Body of pancreas (tissue), 4 donors: ENCODE results near the gene BCAT1. TPM values are rescaled to one million over a fixed set of nuclear protein-coding genes. Genes with fewer than 3 reads are reported as not detected.
A peak's percentile ranks its signal among the peaks of the same experiment; 100 is the strongest.

Source experiments
- ATAC-seq: fragments of 150-250 bp; one replicate; pipeline ENCODE4 v1.9.1; 2016
- DNase-seq, 4 donors: peaks; one replicate each; pipeline ENCODE4 v3.0.0-alpha.2; 2019
- H3K27ac ChIP-seq, 4 donors: fragments of 200-600 bp; sonication (generic); 1 replicate in 3 of 4; 2 replicates in 1 of 4; pipeline versions ENCODE4 v1.5.1 to v1.6.1; 2016 to 2019; ENCODE audit warnings: mild to moderate bottlenecking in 1 of 4, mixed read lengths in 1 of 4, moderate library complexity in 1 of 4
- H3K27me3 ChIP-seq, 2 donors: fragments of 200-600 bp; sonication (generic); one replicate each; pipeline ENCODE4 v1.6.0; 2016; ENCODE audit warnings: mild to moderate bottlenecking in 1 of 2
- H3K36me3 ChIP-seq, 2 donors: fragments of 200-600 bp; sonication (generic); replicated peaks in 1 of 2; 2 replicates each; pipeline ENCODE4 v1.5.1; 2016; ENCODE audit warnings: low read depth in 2 of 2; ENCODE audit not compliant: insufficient read depth in 1 of 2
- H3K4me1 ChIP-seq: fragments of 200-600 bp; sonication (generic); one replicate; pipeline ENCODE4 v1.6.0; 2016
- H3K4me3 ChIP-seq, 2 donors: fragments of 200-600 bp; sonication (generic); 1 replicate in 1 of 2; 2 replicates in 1 of 2; pipeline ENCODE4 v1.5.1; 2016 to 2019
- H3K9me3 ChIP-seq, 3 donors: fragments of 200-600 bp; sonication (generic); 1 replicate in 2 of 3; 2 replicates in 1 of 3; pipeline ENCODE4 v1.5.1; 2016
- POLR2A ChIP-seq, 3 donors: fragments of 450-650 bp; IDR thresholded peaks; one replicate each; pipeline ENCODE4 v1.6.1; 2016; ENCODE audit warnings: antibody characterized with exemption in 3 of 3, mild to moderate bottlenecking in 2 of 3
- WGBS, 2 donors: methylation state at CpG; one replicate each; pipeline ENCODE4 v1.1.5; 2017; 5-methylcytosine and 5-hydroxymethylcytosine counted together
- intact Hi-C: fragments of 100-400 bp; cut with DNase I; formaldehyde crosslinking; loops from one replicate; pipeline ENCODE4 v1.15.1; 2023
- total RNA-seq, 2 donors: library from RNA; depleted of rRNA; stranded (reverse); fragments of >200 nt; gene quantifications; one replicate each; pipeline ENCODE4 v1.1.0, GENCODE V29; 2016
- TF ChIP-seq, protein P1 (sequence below), 7 experiments: fragments of 450-650 bp in 4 of 7; fragments of 200-600 bp in 3 of 7; sonication (generic) in 3 of 7; IDR thresholded peaks; one replicate each; pipeline ENCODE4 v1.5.1; 2016 to 2019; ENCODE audit warnings: antibody characterized with exemption in 7 of 7

The BCAT1 gene
- total RNA-seq, 2 donors from 2014 or later = 30.0 to 59.7 TPM

DNA sequence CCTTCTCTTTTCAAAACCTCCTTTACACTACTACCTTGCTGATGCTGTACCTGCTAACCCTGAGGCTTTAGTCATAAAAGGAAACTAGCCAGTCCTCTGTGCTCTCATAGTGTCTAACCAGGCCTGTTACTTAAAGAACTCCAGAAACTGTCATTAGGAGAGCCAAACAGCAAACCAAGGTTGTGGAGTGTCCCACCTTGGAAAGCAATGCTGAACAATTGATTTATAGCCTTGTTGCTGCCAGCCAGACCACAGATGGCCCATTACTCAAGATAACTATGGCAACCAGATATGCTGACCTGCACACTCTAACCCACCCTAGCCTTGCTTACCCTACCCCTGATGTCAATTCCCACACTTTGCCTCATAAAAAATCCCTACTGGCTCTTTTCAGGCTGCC lies 26.5 kb upstream of the BCAT1 start:
- ATAC-seq = peak; percentile 74
- H3K36me3 ChIP-seq = no peaks in the 10 kb centered on the region
- no peaks in the 10 kb centered on the region for H3K9me3 ChIP-seq
- intact Hi-C loops = no loop called here
- peaks cover 12% of the 10 kb centered on the region for H3K4me1 ChIP-seq
- H3K27me3 ChIP-seq = no peaks in the 10 kb centered on the region
- TF ChIP-seq, protein P1, sequence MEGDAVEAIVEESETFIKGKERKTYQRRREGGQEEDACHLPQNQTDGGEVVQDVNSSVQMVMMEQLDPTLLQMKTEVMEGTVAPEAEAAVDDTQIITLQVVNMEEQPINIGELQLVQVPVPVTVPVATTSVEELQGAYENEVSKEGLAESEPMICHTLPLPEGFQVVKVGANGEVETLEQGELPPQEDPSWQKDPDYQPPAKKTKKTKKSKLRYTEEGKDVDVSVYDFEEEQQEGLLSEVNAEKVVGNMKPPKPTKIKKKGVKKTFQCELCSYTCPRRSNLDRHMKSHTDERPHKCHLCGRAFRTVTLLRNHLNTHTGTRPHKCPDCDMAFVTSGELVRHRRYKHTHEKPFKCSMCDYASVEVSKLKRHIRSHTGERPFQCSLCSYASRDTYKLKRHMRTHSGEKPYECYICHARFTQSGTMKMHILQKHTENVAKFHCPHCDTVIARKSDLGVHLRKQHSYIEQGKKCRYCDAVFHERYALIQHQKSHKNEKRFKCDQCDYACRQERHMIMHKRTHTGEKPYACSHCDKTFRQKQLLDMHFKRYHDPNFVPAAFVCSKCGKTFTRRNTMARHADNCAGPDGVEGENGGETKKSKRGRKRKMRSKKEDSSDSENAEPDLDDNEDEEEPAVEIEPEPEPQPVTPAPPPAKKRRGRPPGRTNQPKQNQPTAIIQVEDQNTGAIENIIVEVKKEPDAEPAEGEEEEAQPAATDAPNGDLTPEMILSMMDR (IDR thresholded peaks at IDR 0.05) = no peak
- TF ChIP-seq POLR2A (IDR thresholded peaks at IDR 0.05) = no peak
- DNase-seq = peak in 2 of 4 donors; percentile 24 to 30
- peak overlapping the region; percentile 9 to 58 (median 52) for H3K27ac ChIP-seq
- H3K4me3 ChIP-seq = no peak overlapping the region

DNA sequence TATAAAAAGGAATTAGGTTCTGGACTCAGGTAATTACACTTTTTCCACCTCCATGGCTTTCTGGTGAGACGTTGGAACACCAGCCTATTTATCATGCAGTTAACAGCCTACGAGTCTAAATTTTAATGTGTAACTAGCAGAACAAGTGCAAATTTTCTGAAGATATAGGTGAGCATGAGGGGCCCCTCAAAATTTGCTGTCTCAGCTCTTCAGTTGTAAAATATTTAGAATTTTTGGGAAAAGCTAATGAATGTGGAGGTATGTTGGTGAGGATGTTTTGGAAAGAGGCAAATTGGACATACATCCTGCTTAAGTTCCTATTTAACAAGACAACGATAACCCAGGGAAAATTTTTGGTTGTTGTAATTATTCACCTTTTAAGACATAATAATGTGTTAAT lies 25.3 kb upstream of the BCAT1 start:
- Histone ChIP-seq H3K36me3 (no peaks in the 10 kb centered on the region), H3K4me3 (no peak overlapping the region), H3K9me3 (no peaks in the 10 kb centered on the region), H3K4me1 (peaks cover 12% of the 10 kb centered on the region), H3K27me3 (no peaks in the 10 kb centered on the region), H3K27ac (no peak overlapping the region)
- ATAC-seq (no peak), DNase-seq (no peak)
- no peak for TF ChIP-seq POLR2A (IDR thresholded peaks at IDR 0.05)
- TF ChIP-seq, protein P1 (IDR thresholded peaks at IDR 0.05) = no peak
- intact Hi-C loops = no loop called here
- WGBS, 2 donors = 57 to 67% methylated on average over 3 of the region's 3 CpGs

DNA sequence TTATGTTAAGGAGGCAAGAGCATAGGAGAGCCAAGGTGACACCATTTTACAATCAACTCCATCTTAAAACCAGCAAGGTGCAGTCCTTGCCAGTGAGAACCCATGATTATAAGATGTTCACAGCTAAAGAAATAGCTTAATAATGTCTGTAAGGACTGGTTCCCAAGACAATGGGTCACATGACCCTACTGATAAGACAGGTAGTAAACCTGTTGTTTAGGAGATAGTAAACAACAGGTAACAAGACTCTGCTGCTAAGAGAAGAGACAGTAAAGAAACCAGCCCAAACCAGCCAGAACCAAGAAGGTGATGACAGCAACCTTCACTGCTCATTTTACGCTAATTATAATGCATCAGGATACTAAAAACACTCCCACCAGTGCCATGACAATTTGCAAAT lies 23.2 kb upstream of the BCAT1 start:
- no peak for ATAC-seq
- DNase-seq = no peak
- intact Hi-C loops = no loop called here
- Histone ChIP-seq H3K27ac (no peak overlapping the region), H3K27me3 (no peaks in the 10 kb centered on the region), H3K36me3 (no peaks in the 10 kb centered on the region), H3K9me3 (no peaks in the 10 kb centered on the region), H3K4me3 (no peak overlapping the region), H3K4me1 (peaks cover 12% of the 10 kb centered on the region)
- WGBS, 2 donors = 96 to 100% methylated on average over 1 of the region's 1 CpG
- no peak for TF ChIP-seq POLR2A (IDR thresholded peaks at IDR 0.05)
- TF ChIP-seq, protein P1 (IDR thresholded peaks at IDR 0.05) = no peak

DNA sequence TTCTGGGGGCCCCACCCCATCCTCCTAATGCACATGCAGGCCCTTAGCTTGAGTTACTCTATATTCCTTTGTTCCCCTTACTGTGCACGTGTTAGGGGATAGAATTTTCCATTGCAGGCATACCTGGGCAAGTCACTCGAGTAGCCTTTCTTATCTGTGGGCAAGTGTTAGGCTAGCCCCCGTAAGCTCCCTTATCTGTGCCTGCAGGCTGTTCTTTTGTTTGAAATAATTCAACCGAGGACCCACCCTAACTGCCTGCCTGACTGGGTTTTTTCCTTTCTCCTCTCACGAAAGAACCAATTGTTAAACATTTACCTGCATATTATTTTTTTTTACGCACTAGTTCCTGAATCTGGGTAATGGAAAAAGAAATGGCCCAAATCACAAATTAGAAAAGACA lies 21.3 kb upstream of the BCAT1 start:
- intact Hi-C loops = no loop called here
- no peaks in the 10 kb centered on the region for H3K9me3 ChIP-seq
- H3K4me1 ChIP-seq = peaks cover 3% of the 10 kb centered on the region
- ATAC-seq = no peak
- H3K27me3 ChIP-seq = no peaks in the 10 kb centered on the region
- WGBS, 2 donors = 76 to 81% methylated on average over 6 of the region's 6 CpGs
- H3K27ac ChIP-seq = no peak overlapping the region
- H3K36me3 ChIP-seq = no peaks in the 10 kb centered on the region
- DNase-seq = no peak
- no peak for TF ChIP-seq POLR2A (IDR thresholded peaks at IDR 0.05)
- TF ChIP-seq, protein P1 (IDR thresholded peaks at IDR 0.05) = no peak
- H3K4me3 ChIP-seq = no peak overlapping the region

DNA sequence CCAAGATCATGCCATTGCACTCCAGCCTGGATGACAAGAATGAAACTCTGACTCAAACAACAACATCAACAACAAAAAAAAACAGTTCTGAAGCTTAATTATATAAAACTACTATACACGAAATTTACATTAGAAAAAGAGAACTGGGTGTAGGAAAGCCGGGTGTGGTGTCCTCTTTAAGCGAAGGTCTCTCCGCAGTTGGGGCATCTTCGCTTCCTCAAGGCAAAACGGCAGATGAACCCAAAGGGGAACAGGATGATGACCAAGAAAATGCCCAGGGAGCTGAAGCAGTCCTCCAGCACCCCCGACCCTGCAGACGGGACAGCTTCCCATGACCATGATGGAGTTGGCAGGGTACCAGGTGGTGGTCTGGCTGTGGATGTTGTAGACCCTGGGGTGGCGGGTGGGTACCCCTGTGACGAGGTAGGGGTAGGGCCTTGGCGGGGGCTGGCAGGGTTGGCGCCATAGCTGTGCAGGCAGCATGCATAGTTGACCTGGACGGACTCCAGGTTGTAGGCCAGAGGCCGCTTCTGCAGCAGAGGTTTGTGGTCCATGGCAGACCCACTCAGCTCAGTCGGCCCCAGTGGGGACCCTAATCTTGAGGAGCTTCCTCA lies 18.2 kb upstream of the BCAT1 start:
- H3K36me3 ChIP-seq = no peaks in the 10 kb centered on the region
- H3K27me3 ChIP-seq = no peaks in the 10 kb centered on the region
- H3K9me3 ChIP-seq = no peaks in the 10 kb centered on the region
- no peak overlapping the region for H3K27ac ChIP-seq
- H3K4me3 ChIP-seq = no peak overlapping the region
- intact Hi-C loops = no loop called here
- H3K4me1 ChIP-seq = no peaks in the 10 kb centered on the region
- TF ChIP-seq, protein P1 (IDR thresholded peaks at IDR 0.05) = no peak
- no peak for TF ChIP-seq POLR2A (IDR thresholded peaks at IDR 0.05)
- WGBS, 2 donors = 86 to 91% methylated on average over 11 to 15 of the region's 15 CpGs
- DNase-seq = no peak
- no peak for ATAC-seq
